K562 (cell line): Measurements from ENCODE around the gene DNAJC19. TPM values are rescaled to one million over a fixed set of nuclear protein-coding genes. Genes with fewer than 3 reads are reported as not detected.

ENCODE experiments used
- ATAC-seq: fragments of 200-7000 bp; cut with Tn5 transposase; 3 replicates; pipeline ENCODE4 v1.9.1; 2020; ENCODE audit warnings: moderate library complexity
- BruUV-seq: library from RNA; stranded (reverse); fragments of 400-500 nt; replicated peaks from 2 replicates; lab custom pipeline; 2021; lab: Mats Ljungman, UMichigan
- CTCF ChIA-PET: fragments of 300-600 bp; formaldehyde crosslinking; extraction: SDS; loops from one replicate; lab custom pipeline; 2021; ENCODE audit warnings: low intra/inter-chr PET ratio; lab: Yijun Ruan, JAX
- POLR2A ChIA-PET: fragments of 300-600, 350-650 bp; sonication (Branson Sonifier 250); formaldehyde crosslinking; extraction: SDS; loops from one replicate; lab custom pipeline; 2021; ENCODE audit warnings: antibody characterized with exemption, inconsistent platforms; lab: Yijun Ruan, JAX
- DNase-seq, 4 experiments: peaks; one replicate each; pipeline versions ENCODE4 v3.0.0 to v3.0.0-alpha.2; 2011 to 2018; ENCODE audit warnings: low spot score in 3 of 4, mixed read lengths in 3 of 4; ENCODE audit errors: extremely low read depth in 1 of 4
- FAIRE-seq: peaks from 2 replicates; lab custom pipeline; 2011; peaks lifted over from hg19 to GRCh38; lab: Jason Lieb, UNC
- H2AFZ ChIP-seq: 2 replicates; pipeline ENCODE4 v1.6.0; 2011; ENCODE audit warnings: low read depth, low read length, control low read depth, inconsistent platforms
- H3K27ac ChIP-seq: fragments of 200-600 bp; 3 replicates; pipeline ENCODE4 v1.8.0; 2011; ENCODE audit warnings: low read depth, mild to moderate bottlenecking, control low read depth, inconsistent platforms, low read length, moderate library complexity, mixed read lengths; ENCODE audit errors: extremely low read depth
- H3K27me3 ChIP-seq, 2 experiments: fragments of 300-600 bp in 1 of 2; 2 replicates in 1 of 2; 3 replicates in 1 of 2; pipeline versions ENCODE4 v1.6.0 to v1.8.0; 2011; ENCODE audit warnings: inconsistent platforms in 2 of 2, low read length in 2 of 2, mild to moderate bottlenecking in 1 of 2, mixed read lengths in 1 of 2, moderate library complexity in 1 of 2; ENCODE audit not compliant: control insufficient read depth in 2 of 2, insufficient read depth in 2 of 2
- H3K36me3 ChIP-seq: fragments of 300-600 bp; 3 replicates; pipeline ENCODE4 v1.8.0; 2011; ENCODE audit warnings: mild to moderate bottlenecking, low read length, inconsistent platforms; ENCODE audit not compliant: control insufficient read depth, insufficient read depth
- H3K4me1 ChIP-seq, 2 experiments: fragments of 200-600 bp in 1 of 2; replicated peaks in 1 of 2; 2 replicates in 1 of 2; 3 replicates in 1 of 2; pipeline versions ENCODE4 v1.5.1 to v1.8.0; 2011; ENCODE audit warnings: inconsistent platforms in 2 of 2, low read length in 2 of 2, mild to moderate bottlenecking in 1 of 2, mixed read lengths in 1 of 2, moderate library complexity in 1 of 2; ENCODE audit not compliant: control insufficient read depth in 2 of 2, insufficient read depth in 2 of 2
- H3K4me2 ChIP-seq: 2 replicates; pipeline ENCODE4 v1.6.1; 2011; ENCODE audit warnings: low read length, control low read depth, inconsistent platforms, mixed read lengths; ENCODE audit not compliant: insufficient read depth
- H3K4me3 ChIP-seq: fragments of 200-600 bp; sonication (generic), shearing (Covaris generic); 2 replicates; pipeline ENCODE4 v1.5.1; 2016; ENCODE audit warnings: control low read depth, inconsistent platforms
- H3K79me2 ChIP-seq: fragments of 200-600 bp; 3 replicates; pipeline ENCODE4 v1.8.0; 2011; ENCODE audit warnings: low read length, inconsistent platforms; ENCODE audit not compliant: control insufficient read depth, insufficient read depth
- H3K9ac ChIP-seq, 2 experiments: 2 replicates each; pipeline versions ENCODE4 v1.6.0 to v1.6.1; 2011; ENCODE audit warnings: low read depth in 2 of 2, low read length in 2 of 2, control low read depth in 1 of 2, inconsistent platforms in 1 of 2, mild to moderate bottlenecking in 1 of 2, mixed read lengths in 1 of 2; ENCODE audit not compliant: insufficient read depth in 1 of 2
- H3K9me1 ChIP-seq: one replicate; pipeline ENCODE4 v1.6.0; 2011; ENCODE audit warnings: inconsistent platforms, mild to moderate bottlenecking, low read length, moderate library complexity; ENCODE audit not compliant: control insufficient read depth, insufficient read depth
- H3K9me3 ChIP-seq: replicated peaks from 2 replicates; pipeline ENCODE4 v1.5.1; 2011; ENCODE audit warnings: low read depth, low read length, inconsistent platforms; ENCODE audit not compliant: control insufficient read depth, insufficient read depth
- H4K20me1 ChIP-seq: replicated peaks from 2 replicates; pipeline ENCODE4 v1.6.1; 2011; ENCODE audit warnings: low read length, inconsistent platforms, mixed read lengths; ENCODE audit not compliant: control insufficient read depth, insufficient read depth
- EP300 ChIP-seq: IDR thresholded peaks from 2 replicates; pipeline ENCODE4 v1.6.1; 2012; ENCODE audit warnings: low read length, improper control_type of control experiment
- FOXJ3 ChIP-seq: sonication (generic); formaldehyde crosslinking; IDR thresholded peaks from 2 replicates; pipeline ENCODE4 v1.4.0; 2020; ENCODE audit warnings: mild to moderate bottlenecking, missing genetic modification reagents
- SUPT5H ChIP-seq: fragments of 450-650 bp; IDR thresholded peaks from 2 replicates; pipeline ENCODE4 v1.6.1; 2016
- WGBS: fragments of 100-300 bp; shearing (Covaris generic); methylation state at CpG from one replicate; pipeline ENCODE4 v1.1.6; 2016; ENCODE audit warnings: low coverage, mixed read lengths; ENCODE audit not compliant: insufficient coverage; ENCODE audit errors: missing lambda C conversion rate; 5-methylcytosine and 5-hydroxymethylcytosine counted together
- in situ Hi-C: fragments of 300-500 bp; cut with MboI; formaldehyde crosslinking; loops from 4 replicates; pipeline ENCODE4 v1.15.0; 2018; ENCODE audit warnings: inconsistent platforms, mixed read lengths
- intact Hi-C: fragments of 100-400 bp; cut with micrococcal nuclease; formaldehyde crosslinking; loops from 2 replicates; pipeline ENCODE4 v1.14.2; 2022
- polyA plus RNA-seq, 8 experiments: library from polyadenylated mRNA; depleted of rRNA in 4 of 8; stranded (reverse) in 5 of 8; unstranded in 3 of 8; fragments of >200 nt; fragmentation: Nextera tagmentation in 2 of 8; fragmentation: Illumina TruSeq in 1 of 8; extraction: Ambion mirVana in 2 of 8; extraction: Trizol in 1 of 8; gene quantifications; 2 replicates each; pipeline versions ENCODE4 v1.2.1 to v1.2.3, GENCODE V29; 2011 to 2014; ENCODE audit warnings: inconsistent platforms in 1 of 8, missing spikeins in 1 of 8
- total RNA-seq, 7 experiments: library from RNA; depleted of rRNA in 6 of 7; stranded (reverse); fragments of >200 nt in 6 of 7; fragmentation: Illumina TruSeq in 2 of 7; extraction: Trizol in 2 of 7; gene quantifications; 2 replicates each; pipeline versions ENCODE4 v1.2.1 to v1.2.3, GENCODE V29; 2011 to 2021; ENCODE audit warnings: low replicate concordance in 1 of 7

Gene DNAJC19
- total and polyA plus RNA-seq, 9 of the 15 experiments (the other 6 are each of a cell fraction or from before 2014, with no cell fraction given), result 55.7 to 184 (median 99.1) TPM

DNA sequence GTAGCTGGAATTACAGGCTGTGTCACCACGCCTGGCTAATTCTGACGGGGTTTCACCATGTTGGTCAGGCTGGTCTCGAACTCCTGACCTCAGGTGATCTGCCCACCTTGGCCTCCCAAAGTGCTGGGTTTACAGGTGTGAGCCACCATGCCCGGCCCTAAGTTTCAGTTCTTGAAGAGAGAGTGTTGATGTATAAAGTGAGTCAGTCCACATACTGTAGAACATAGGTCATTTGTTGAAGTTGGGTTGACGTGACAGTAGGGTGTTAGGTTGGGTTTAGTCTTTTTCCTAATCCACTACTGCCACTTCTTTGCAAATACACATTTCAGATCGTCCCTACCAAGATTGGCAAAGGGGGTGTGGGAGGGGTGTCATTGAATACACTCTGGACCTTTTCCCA, 15.2 kb downstream of the DNAJC19 start:
- no peak for FAIRE-seq
- H3K36me3 ChIP-seq, result peaks cover 89% of the 10 kb centered on the region
- no peaks in the 10 kb centered on the region for H3K27me3 ChIP-seq
- POLR2A ChIA-PET, result no interaction called here
- no peaks in the 10 kb centered on the region for H3K9me3 ChIP-seq
- 97% methylated on average over 5 of the region's 6 CpGs for WGBS
- no peaks in the 10 kb centered on the region; the same call in 2 of the 3 replicates for H3K79me2 ChIP-seq
- CTCF ChIA-PET, result no interaction called here
- no peaks in the 10 kb centered on the region for H4K20me1 ChIP-seq
- no peak overlapping the region for H3K9ac ChIP-seq
- H2AFZ ChIP-seq, result no peak overlapping the region
- H3K4me1 ChIP-seq, result no peaks in the 10 kb centered on the region
- no peak overlapping the region for H3K4me2 ChIP-seq
- intact Hi-C loops, result no loop called here
- TF ChIP-seq EP300 (no peak), SUPT5H (peak; percentile 19; the same call in 1 of the 2 replicates)
- in situ Hi-C loops, result no loop called here
- H3K9me1 ChIP-seq, result no peaks in the 10 kb centered on the region
- no peak overlapping the region for H3K4me3 ChIP-seq
- BruUV-seq, result no TSS peak
- no peak for DNase-seq
- no peak for ATAC-seq
- H3K27ac ChIP-seq, result no peak overlapping the region

DNA sequence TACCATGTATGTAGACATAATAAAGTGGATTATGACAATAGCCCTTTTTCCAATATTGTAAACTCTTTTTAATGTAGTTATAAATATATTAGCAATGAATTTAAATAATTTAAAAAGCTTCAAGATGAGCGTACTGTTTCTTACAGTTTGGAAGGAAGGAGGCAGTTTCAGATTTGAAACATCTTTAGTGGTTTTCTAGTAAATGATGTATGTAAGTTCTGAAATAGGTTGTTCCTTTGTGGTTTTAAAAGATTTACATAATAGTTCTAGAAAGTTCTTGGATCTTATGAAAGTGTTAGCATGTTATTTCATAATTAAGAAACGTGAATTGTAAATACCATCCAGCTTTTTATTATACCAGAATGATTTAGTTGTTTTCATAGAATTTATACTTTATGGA, 16.0 kb downstream of the DNAJC19 start:
- intact Hi-C loops, result no loop called here
- no peak for FAIRE-seq
- ChIA-PET POLR2A (no interaction called here), CTCF (no interaction called here)
- no TSS peak for BruUV-seq
- H3K36me3 ChIP-seq, result peaks cover 90% of the 10 kb centered on the region
- no peak overlapping the region for H3K27ac ChIP-seq
- no peak for TF ChIP-seq FOXJ3
- no peak for ATAC-seq
- no peaks in the 10 kb centered on the region for H3K4me1 ChIP-seq
- no peak overlapping the region for H3K4me3 ChIP-seq
- no peaks in the 10 kb centered on the region for H3K27me3 ChIP-seq
- no peaks in the 10 kb centered on the region for H4K20me1 ChIP-seq
- no peak overlapping the region for H3K4me2 ChIP-seq
- H3K79me2 ChIP-seq, result peaks cover 3% of the 10 kb centered on the region; the same call in 1 of the 3 replicates
- no peak overlapping the region for H3K9ac ChIP-seq
- WGBS, result 97% methylated on average over 2 of the region's 2 CpGs
- DNase-seq, result no peak
- no peaks in the 10 kb centered on the region for H3K9me1 ChIP-seq
- H2AFZ ChIP-seq, result no peak overlapping the region
- in situ Hi-C loops, result no loop called here
- no peaks in the 10 kb centered on the region for H3K9me3 ChIP-seq
